Cardiac muscle cell (in vitro differentiated cells and primary cell): ENCODE data around the gene KIF18B. TPM values are rescaled to one million over a fixed set of nuclear protein-coding genes. Genes with fewer than 3 reads are reported as not detected.
A peak's percentile ranks its signal among the peaks of the same experiment; 100 is the strongest.

Experiments
- DNase-seq, 2 donors: peaks; one replicate each; pipeline versions ENCODE4 v3.0.0 to v3.0.0-alpha.2; 2010 to 2017; ENCODE audit warnings: low read depth in 1 of 2, low spot score in 1 of 2
- H3K27ac ChIP-seq: fragments of 200-600 bp; sonication (generic); 2 replicates; pipeline ENCODE4 v1.5.1; 2016
- H3K27me3 ChIP-seq: fragments of 200-600 bp; sonication (generic); 2 replicates; pipeline ENCODE4 v1.6.0; 2016; ENCODE audit warnings: control low read depth
- H3K36me3 ChIP-seq: fragments of 200-600 bp; sonication (generic); 2 replicates; pipeline ENCODE4 v1.5.1; 2016; ENCODE audit warnings: control low read depth
- H3K4me1 ChIP-seq: fragments of 200-600 bp; sonication (generic); 2 replicates; pipeline ENCODE4 v1.8.1; 2017; ENCODE audit warnings: low read depth, mild to moderate bottlenecking, mixed run types
- H3K4me3 ChIP-seq: fragments of 200-600 bp; sonication (generic); 2 replicates; pipeline ENCODE4 v1.5.1; 2016; ENCODE audit warnings: mild to moderate bottlenecking
- H3K9me3 ChIP-seq: fragments of 200-600 bp; sonication (generic); 2 replicates; pipeline ENCODE4 v1.5.1; 2017; ENCODE audit warnings: low read depth, mild to moderate bottlenecking, control low read depth
- CTCF ChIP-seq: IDR thresholded peaks from 2 replicates; pipeline ENCODE4 v1.5.1; 2012; ENCODE audit warnings: low read depth, mild to moderate bottlenecking, low read length
- polyA plus RNA-seq: library from polyadenylated mRNA; unstranded; fragments of >200 nt; fragmentation: Nextera tagmentation; extraction: Ambion mirVana; gene quantifications from 2 replicates; pipeline ENCODE4 v1.2.1, GENCODE V29; 2016
- total RNA-seq: library from RNA; depleted of rRNA; stranded (reverse); fragments of >200 nt; gene quantifications from 2 replicates; pipeline ENCODE4 v1.2.3, GENCODE V29; 2016

Gene KIF18B
- total and polyA plus RNA-seq, 2 experiments from 2014 or later: 4.1 to 21.1 TPM

- no peaks in the 10 kb centered on the region for H3K27me3 ChIP-seq
- no peak overlapping the region for H3K4me3 ChIP-seq
- no peak for TF ChIP-seq CTCF
- H3K27ac ChIP-seq: no peak overlapping the region
- H3K36me3 ChIP-seq: no peaks in the 10 kb centered on the region
- no peak for DNase-seq
- peaks cover 7% of the 10 kb centered on the region for H3K4me1 ChIP-seq
- H3K9me3 ChIP-seq: no peaks in the 10 kb centered on the region
These were observed 42.1 kb upstream of the KIF18B start for GRCh38 chr17:44989552-44990138.

- TF ChIP-seq CTCF: no peak
- Histone ChIP-seq H3K36me3 (no peaks in the 10 kb centered on the region), H3K27ac (no peak overlapping the region), H3K4me3 (no peak overlapping the region), H3K4me1 (peaks cover 10% of the 10 kb centered on the region), H3K9me3 (no peaks in the 10 kb centered on the region), H3K27me3 (no peaks in the 10 kb centered on the region)
- DNase-seq: no peak
These were observed 40.7 kb upstream of the KIF18B start for GRCh38 chr17:44988044-44988942.

GRCh38 chr17:44983563-44983962 lies 36.0 kb upstream of the KIF18B start:
- H3K27ac ChIP-seq: peak overlapping the region; percentile 19
- peaks cover 44% of the 10 kb centered on the region for H3K4me1 ChIP-seq
- H3K36me3 ChIP-seq: no peaks in the 10 kb centered on the region
- peak in 1 of 2 donors; percentile 68 for DNase-seq
- no peak overlapping the region for H3K4me3 ChIP-seq
- H3K27me3 ChIP-seq: no peaks in the 10 kb centered on the region
- TF ChIP-seq CTCF: no peak
- H3K9me3 ChIP-seq: no peaks in the 10 kb centered on the region

GRCh38 chr17:44982113-44982702 lies 34.6 kb upstream of the KIF18B start:
- H3K4me1 ChIP-seq: peaks cover 52% of the 10 kb centered on the region

More at GRCh38 chr17:44982113-44982702, 34.6 kb upstream of the KIF18B start:
- H3K27me3 ChIP-seq: no peaks in the 10 kb centered on the region
- peak overlapping the region; percentile 19 for H3K27ac ChIP-seq
- H3K36me3 ChIP-seq: no peaks in the 10 kb centered on the region
- no peak overlapping the region for H3K4me3 ChIP-seq
- no peaks in the 10 kb centered on the region for H3K9me3 ChIP-seq
- DNase-seq: no peak
- TF ChIP-seq CTCF: no peak
